Pons (tissue), 1 donor: ENCODE results near the gene TGFBR3.
A peak's percentile ranks its signal among the peaks of the same experiment; 100 is the strongest.

Source experiments
- DNase-seq: peaks from one replicate; pipeline ENCODE4 v3.0.0-alpha.2; 2016; ENCODE audit warnings: low spot score

The TGFBR3 gene

GRCh38 chr1:91754816-91755580, 131.0 kb downstream of the TGFBR3 start:
- DNase-seq, result no peak

DNA sequence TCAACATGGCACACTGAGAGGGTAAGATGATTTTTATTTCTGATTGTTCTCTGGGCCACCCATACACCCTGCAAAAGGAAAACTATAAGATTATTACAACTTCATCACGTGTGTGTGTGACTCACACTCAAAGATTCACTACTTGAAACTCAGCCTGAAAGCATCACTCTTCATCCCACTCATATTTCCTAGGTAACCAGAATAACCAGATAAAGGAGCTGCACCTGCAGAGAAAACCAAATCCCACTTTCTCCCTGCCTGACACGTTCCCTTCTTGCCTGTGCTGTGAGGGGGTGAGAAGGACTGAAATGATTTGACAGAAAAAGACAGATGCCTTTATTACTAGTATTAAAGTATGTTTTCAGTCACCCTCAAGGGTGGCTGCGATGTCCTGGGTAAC, 131.6 kb downstream of the TGFBR3 start:
- no peak for DNase-seq

DNA sequence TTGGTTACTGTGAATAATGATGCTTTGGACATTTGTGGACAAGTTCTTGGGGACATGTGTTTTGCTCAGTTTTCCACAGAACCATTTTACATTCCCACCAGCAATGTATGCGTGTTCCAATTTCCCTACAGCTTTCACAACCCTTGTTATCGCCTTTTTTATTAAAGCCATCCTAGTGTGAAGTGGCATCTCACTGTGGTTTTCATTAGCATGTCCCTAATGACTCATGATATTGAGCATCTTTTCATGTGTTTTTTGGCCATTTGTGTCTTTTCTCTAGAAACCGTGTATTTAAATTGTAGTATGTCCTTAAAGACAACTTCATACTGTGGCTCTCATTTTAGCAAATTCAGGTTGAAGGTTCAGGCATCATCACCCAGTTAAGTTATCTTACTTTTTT, 132.1 kb downstream of the TGFBR3 start:
- no peak for DNase-seq

- no peak for DNase-seq
These were observed 133.6 kb downstream of the TGFBR3 start for GRCh38 chr1:91752324-91752723.

- DNase-seq, result peak; percentile 91
These were observed 134.7 kb downstream of the TGFBR3 start for GRCh38 chr1:91751275-91751674.

- no peak for DNase-seq
These were observed 135.5 kb downstream of the TGFBR3 start for GRCh38 chr1:91750398-91750996.

GRCh38 chr1:91749788-91750231, 136.1 kb downstream of the TGFBR3 start:
- no peak for DNase-seq

DNA sequence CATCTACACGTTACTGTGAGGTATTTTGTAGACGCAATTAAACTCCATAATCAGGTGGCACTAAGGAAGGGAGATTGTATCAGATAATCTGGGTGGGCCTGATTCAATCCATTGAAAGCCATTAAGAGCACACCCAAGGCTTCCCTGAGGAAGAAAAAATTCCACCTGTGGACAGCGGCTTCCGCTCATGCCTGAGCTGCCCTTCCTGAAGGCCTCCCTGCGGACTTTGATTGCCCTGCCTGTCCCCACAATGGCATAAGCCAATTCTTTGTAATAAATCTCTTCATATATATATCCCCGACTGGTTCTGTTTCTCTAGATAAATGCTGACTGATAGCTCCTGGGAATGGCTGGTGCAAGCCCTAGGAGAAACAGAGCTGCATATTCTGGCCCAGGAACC, 138.3 kb downstream of the TGFBR3 start:
- no peak for DNase-seq

DNA sequence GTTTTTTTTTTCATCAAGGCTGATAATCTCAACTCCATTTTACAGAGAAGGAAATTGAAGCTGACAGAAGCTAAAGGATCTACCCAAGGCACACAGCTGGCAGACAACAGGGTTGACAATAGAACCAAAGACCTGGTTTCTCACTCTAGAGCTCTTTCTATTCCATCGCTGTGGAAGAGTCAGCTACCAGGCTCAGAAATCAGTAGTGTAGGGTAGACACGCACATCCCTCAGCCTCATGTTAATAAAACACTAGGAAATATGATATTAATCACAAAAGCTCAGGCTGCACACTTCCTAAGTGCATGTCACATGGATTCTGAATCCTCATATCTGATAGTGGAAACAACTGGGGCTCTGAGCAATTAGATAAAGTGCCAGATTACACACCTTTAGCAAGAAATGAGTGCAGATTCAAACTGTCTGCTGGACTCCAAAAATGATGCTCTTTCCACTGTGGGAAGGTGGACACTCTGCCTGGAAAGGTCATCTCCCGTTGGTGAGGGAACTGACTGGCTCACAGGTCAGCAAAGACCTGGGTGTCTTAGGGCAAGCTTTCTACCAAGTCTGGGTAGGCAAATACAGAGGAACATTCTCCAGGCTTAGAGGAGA, 139.1 kb downstream of the TGFBR3 start:
- DNase-seq, result no peak

- DNase-seq, result no peak
These were observed 140.1 kb downstream of the TGFBR3 start for GRCh38 chr1:91745640-91746373.

GRCh38 chr1:91744953-91745639, 140.9 kb downstream of the TGFBR3 start:
- no peak for DNase-seq

GRCh38 chr1:91742848-91743292, 143.1 kb downstream of the TGFBR3 start:
- DNase-seq, result no peak

- no peak for DNase-seq
These were observed 144.0 kb downstream of the TGFBR3 start for GRCh38 chr1:91741906-91742305.

- no peak for DNase-seq
These were observed 144.7 kb downstream of the TGFBR3 start for GRCh38 chr1:91741301-91741700.

DNA sequence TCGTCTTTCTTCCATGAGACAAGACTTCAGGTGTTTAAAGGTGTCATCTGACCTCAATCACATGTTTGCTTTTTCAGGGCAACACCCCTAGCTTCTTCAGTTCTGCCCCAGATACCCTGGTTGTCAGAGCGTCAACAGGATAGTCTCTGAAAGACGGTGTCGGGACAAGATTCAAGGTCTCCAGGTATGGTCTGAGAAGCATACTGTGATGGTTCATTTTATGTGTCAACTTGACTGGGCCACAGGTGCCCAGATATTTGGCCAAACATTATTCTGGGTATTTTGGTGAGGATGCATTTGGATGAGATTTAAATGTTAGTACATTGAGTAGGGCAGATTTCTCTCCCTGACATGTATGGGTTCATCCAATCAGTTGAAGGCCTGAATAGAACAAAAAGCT, 148.3 kb downstream of the TGFBR3 start:
- DNase-seq, result no peak

DNA sequence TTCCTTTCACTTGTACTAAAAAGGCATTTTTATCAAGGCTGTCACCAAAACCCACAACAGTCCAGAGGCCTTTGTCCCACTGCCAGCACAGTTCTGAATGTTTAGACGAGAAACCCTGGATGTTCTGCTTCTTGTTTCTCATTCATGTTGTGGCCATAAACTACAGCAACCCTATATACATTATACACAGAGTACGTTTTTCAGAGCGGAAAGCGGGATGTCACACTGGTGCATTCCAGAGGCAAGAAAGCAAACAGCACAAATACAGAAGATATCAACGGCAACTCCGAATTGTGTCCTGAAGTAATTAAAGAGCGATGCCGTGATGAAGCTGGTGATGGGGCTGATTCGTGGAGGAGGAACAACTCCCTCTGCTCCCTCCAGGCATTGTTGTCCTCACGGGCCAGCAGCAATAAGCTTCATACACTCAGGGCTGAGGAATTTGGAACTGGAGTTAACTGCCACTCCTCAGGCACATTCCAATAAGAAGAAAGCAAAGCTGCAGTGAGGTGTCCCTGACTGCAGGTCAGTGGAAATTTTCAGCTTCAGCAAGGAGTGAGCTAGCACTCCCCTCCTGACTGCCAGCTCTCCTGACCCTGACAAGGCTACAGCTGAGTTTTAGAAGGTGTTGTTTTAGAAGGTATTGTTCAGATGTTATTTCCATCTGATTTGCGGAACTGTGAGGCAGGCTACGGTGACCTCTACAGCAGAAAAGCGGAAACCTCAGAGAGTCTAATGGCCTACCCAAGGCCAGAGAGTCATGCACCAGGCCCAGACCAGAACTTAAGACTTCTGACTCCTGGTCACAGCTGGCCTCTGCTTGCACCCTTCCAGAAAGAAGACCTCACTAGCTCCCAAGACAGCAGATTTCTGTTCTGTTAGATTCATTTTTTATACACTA, 149.0 kb downstream of the TGFBR3 start:
- no peak for DNase-seq

- no peak for DNase-seq
These were observed 149.7 kb downstream of the TGFBR3 start for GRCh38 chr1:91736146-91736714.

GRCh38 chr1:91735266-91735845, 150.6 kb downstream of the TGFBR3 start:
- DNase-seq, result no peak

DNA sequence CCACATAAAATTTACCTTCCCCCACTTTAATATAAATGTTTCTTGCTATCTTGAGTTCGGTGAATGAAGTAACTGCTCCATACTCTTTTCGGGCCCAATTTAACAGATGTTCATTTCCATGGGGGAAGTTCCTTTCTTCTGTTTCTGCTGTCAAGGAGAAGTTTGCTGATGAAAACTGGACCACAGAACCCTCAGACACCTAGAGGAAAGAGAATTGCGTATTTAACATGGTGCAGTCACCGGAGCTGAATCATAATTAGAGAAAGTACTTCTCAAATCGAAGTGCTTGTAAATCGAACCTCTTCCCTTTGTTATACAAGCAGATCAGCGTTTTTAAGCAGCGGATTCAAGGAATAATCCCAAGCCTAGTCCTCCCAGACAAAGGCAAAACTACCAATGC, 151.2 kb downstream of the TGFBR3 start:
- no peak for DNase-seq

DNA sequence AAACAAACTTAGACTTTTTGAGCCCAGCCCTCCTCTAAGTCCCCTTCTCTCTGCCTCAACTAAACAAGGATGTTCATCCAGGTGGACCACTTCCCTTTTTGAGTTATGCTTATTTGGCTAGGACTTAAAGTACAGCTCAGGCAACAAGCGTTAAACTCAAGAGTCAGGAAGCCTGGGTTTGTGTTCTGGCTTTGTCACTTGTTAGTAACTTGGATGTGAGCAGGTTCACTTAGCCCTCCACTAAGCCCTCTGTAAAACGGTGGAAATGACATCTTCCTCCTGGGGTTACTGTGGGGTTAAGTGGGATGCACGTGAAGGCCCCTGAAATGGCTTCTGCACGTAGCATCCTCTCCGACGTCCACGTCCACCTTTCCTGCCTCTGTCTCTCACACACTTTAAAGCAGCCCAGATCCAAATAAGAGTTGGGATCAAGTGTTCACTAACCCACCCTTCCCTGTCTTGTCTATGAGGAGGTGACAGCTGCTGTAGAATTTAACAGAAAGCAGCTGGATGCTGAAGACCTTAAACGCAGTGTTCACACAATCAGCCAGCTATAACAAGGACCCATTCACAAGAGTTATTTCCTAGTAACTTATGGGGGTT, 152.7 kb downstream of the TGFBR3 start:
- no peak for DNase-seq
